HepG2 (cell line): ENCODE results near the gene LENEP. TPM values are rescaled to one million over a fixed set of nuclear protein-coding genes. Genes with fewer than 3 reads are reported as not detected.
A peak's percentile ranks its signal among the peaks of the same experiment; 100 is the strongest.

Experiments used
- ATAC-seq: fragments of 200-7000 bp; cut with Tn5 transposase; 3 replicates; pipeline ENCODE4 v1.9.1; 2020; ENCODE audit warnings: mild to moderate bottlenecking, moderate library complexity
- BruUV-seq: library from RNA; stranded (reverse); fragments of 400-500 nt; replicated peaks from 2 replicates; lab custom pipeline; 2021; lab: Mats Ljungman, UMichigan
- CTCF ChIA-PET: fragments of 300-600 bp; formaldehyde crosslinking; extraction: SDS; loops from one replicate; lab custom pipeline; 2021; ENCODE audit warnings: low total read pairs, inconsistent platforms, low intra/inter-chr PET ratio; lab: Yijun Ruan, JAX
- POLR2A ChIA-PET: fragments of 350-600 bp; sonication (Branson Sonifier 250); formaldehyde crosslinking; loops from one replicate; lab custom pipeline; 2020; ENCODE audit warnings: antibody characterized with exemption, inconsistent platforms; lab: Yijun Ruan, JAX
- DNase-seq: peaks from one replicate; pipeline ENCODE4 v3.0.0-alpha.2; 2015; ENCODE audit warnings: low spot score
- FAIRE-seq: peaks from 3 replicates; lab custom pipeline; 2011; peaks lifted over from hg19 to GRCh38; lab: Jason Lieb, UNC
- H2AFZ ChIP-seq: one replicate; pipeline ENCODE4 v1.6.1; 2011; ENCODE audit warnings: low read length, inconsistent platforms
- H3K27ac ChIP-seq: fragments of 300-600 bp; 3 replicates; pipeline ENCODE4 v1.8.0; 2011; ENCODE audit warnings: mixed run types, mild to moderate bottlenecking, mixed read lengths, low read length, inconsistent platforms; ENCODE audit not compliant: insufficient read depth; ENCODE audit errors: extremely low read length
- H3K27me3 ChIP-seq, 2 experiments: fragments of 200-600 bp in 1 of 2; 2 replicates in 1 of 2; 3 replicates in 1 of 2; pipeline versions ENCODE4 v1.6.0 to v1.8.0; 2011; ENCODE audit warnings: low read length in 2 of 2, mild to moderate bottlenecking in 2 of 2, moderate library complexity in 2 of 2, inconsistent platforms in 1 of 2; ENCODE audit not compliant: insufficient read depth in 2 of 2, control insufficient read depth in 1 of 2
- H3K36me3 ChIP-seq, 2 experiments: fragments of 200-600 bp in 1 of 2; replicated peaks in 1 of 2; 2 replicates in 1 of 2; 3 replicates in 1 of 2; pipeline versions ENCODE4 v1.5.1 to v1.8.0; 2011; ENCODE audit warnings: low read length in 2 of 2, inconsistent platforms in 1 of 2; ENCODE audit not compliant: insufficient read depth in 2 of 2, control insufficient read depth in 1 of 2
- H3K4me1 ChIP-seq: 2 replicates; pipeline ENCODE4 v1.5.1; 2012; ENCODE audit warnings: low read length, inconsistent platforms; ENCODE audit not compliant: insufficient read depth
- H3K4me2 ChIP-seq: 2 replicates; pipeline ENCODE4 v1.6.0; 2011; ENCODE audit warnings: low read depth, low read length, inconsistent platforms
- H3K4me3 ChIP-seq, 3 experiments: fragments of 200-600 bp in 1 of 3; sonication (generic), shearing (Covaris generic) in 1 of 3; replicated peaks in 1 of 3; 2 replicates each; pipeline ENCODE4 v1.5.1; 2011 to 2016; ENCODE audit warnings: low read length in 3 of 3, inconsistent platforms in 2 of 3, low read depth in 2 of 3, mild to moderate bottlenecking in 2 of 3, control low read depth in 1 of 3, mixed read lengths in 1 of 3; ENCODE audit not compliant: insufficient read depth in 1 of 3
- H3K79me2 ChIP-seq: one replicate; pipeline ENCODE4 v1.6.1; 2011; ENCODE audit warnings: low read length, inconsistent platforms; ENCODE audit not compliant: insufficient read depth
- H3K9ac ChIP-seq: 2 replicates; pipeline ENCODE4 v1.6.0; 2011; ENCODE audit warnings: mild to moderate bottlenecking, low read depth, low read length, inconsistent platforms; ENCODE audit not compliant: insufficient read depth
- H3K9me3 ChIP-seq: 2 replicates; pipeline ENCODE4 v1.5.1; 2012; ENCODE audit warnings: mild to moderate bottlenecking, low read length
- H4K20me1 ChIP-seq: 2 replicates; pipeline ENCODE4 v1.6.0; 2011; ENCODE audit warnings: inconsistent platforms, mild to moderate bottlenecking, low read length, moderate library complexity; ENCODE audit not compliant: insufficient read depth
- BHLHE40 ChIP-seq: IDR thresholded peaks from 2 replicates; pipeline ENCODE4 v1.6.1; 2011; ENCODE audit warnings: low read length, improper control_type of control experiment
- HCFC1 ChIP-seq: fragments of 150-350 bp; IDR thresholded peaks from 2 replicates; pipeline ENCODE4 v1.6.1; 2014; ENCODE audit warnings: low read depth, low read length
- PAWR ChIP-seq: sonication (generic); formaldehyde crosslinking; IDR thresholded peaks from 2 replicates; pipeline ENCODE4 v1.4.0; 2020; ENCODE audit warnings: missing genetic modification reagents, mild to moderate bottlenecking, borderline replicate concordance
- PAXIP1 ChIP-seq: sonication (generic); formaldehyde crosslinking; conservative IDR thresholded peaks from 2 replicates; pipeline ENCODE4 v1.4.0; 2020; ENCODE audit warnings: mild to moderate bottlenecking, missing genetic modification reagents, moderate library complexity
- WIZ ChIP-seq: sonication (generic); formaldehyde crosslinking; IDR thresholded peaks from 2 replicates; pipeline ENCODE4 v1.5.1; 2020; ENCODE audit warnings: mild to moderate bottlenecking, missing genetic modification reagents
- ZNF337 ChIP-seq: sonication (generic); formaldehyde crosslinking; IDR thresholded peaks from 2 replicates; pipeline ENCODE4 v1.5.1; 2020; ENCODE audit warnings: missing genetic modification reagents, low read depth, mild to moderate bottlenecking, borderline replicate concordance
- ZNF572 ChIP-seq: sonication (generic); formaldehyde crosslinking; IDR thresholded peaks from 2 replicates; pipeline ENCODE4 v1.5.1; 2020; ENCODE audit warnings: mild to moderate bottlenecking, missing genetic modification reagents
- ZNF577 ChIP-seq: sonication (generic); formaldehyde crosslinking; IDR thresholded peaks from 2 replicates; pipeline ENCODE4 v1.4.0; 2020; ENCODE audit warnings: mild to moderate bottlenecking, low read depth, missing genetic modification reagents, borderline replicate concordance
- ZNF749 ChIP-seq: sonication (generic); formaldehyde crosslinking; IDR thresholded peaks from 2 replicates; pipeline ENCODE4 v1.8.0; 2022; ENCODE audit warnings: mild to moderate bottlenecking, missing genetic modification reagents, moderate library complexity, borderline replicate concordance
- ZNF788 ChIP-seq: sonication (generic); formaldehyde crosslinking; IDR thresholded peaks from 2 replicates; pipeline ENCODE4 v1.5.0; 2020; ENCODE audit warnings: mild to moderate bottlenecking, missing genetic modification reagents, borderline replicate concordance
- WGBS: methylation state at CpG from one replicate; pipeline ENCODE4 v1.1.6; 2017; ENCODE audit warnings: low lambda C conversion rate; 5-methylcytosine and 5-hydroxymethylcytosine counted together
- in situ Hi-C: cut with HindIII; loops from 2 replicates; pipeline ENCODE4 v1.10.0; 2017; ENCODE audit warnings: low pct_unique_long_range_greater_than_20kb; ENCODE audit not compliant: extremely low pct_ligation_motif_present
- intact Hi-C: fragments of 100-400 bp; cut with micrococcal nuclease; formaldehyde crosslinking; loops from one replicate; pipeline ENCODE4 v1.10.0; 2022; ENCODE audit not compliant: unreplicated experiment
- polyA plus RNA-seq, 8 experiments: library from polyadenylated mRNA; depleted of rRNA in 3 of 8; stranded (reverse) in 7 of 8; unstranded in 1 of 8; fragments of >200 nt; fragmentation: Illumina TruSeq in 4 of 8; extraction: Trizol in 4 of 8; gene quantifications; 2 replicates each; pipeline versions ENCODE4 v1.2.1 to v1.2.3, GENCODE V29; 2011 to 2016; ENCODE audit warnings: low read depth in 4 of 8, missing spikeins in 1 of 8, mixed read lengths in 1 of 8; ENCODE audit not compliant: insufficient read depth in 1 of 8
- total RNA-seq, 5 experiments: library from RNA; depleted of rRNA; stranded (reverse); fragments of >200 nt; fragmentation: Illumina TruSeq; extraction: Trizol; gene quantifications; 2 replicates each; pipeline ENCODE4 v1.2.3, GENCODE V29; 2016; ENCODE audit warnings: low read depth in 1 of 5
- TF ChIP-seq, protein P1 (sequence below): sonication (generic); formaldehyde crosslinking; IDR thresholded peaks from 2 replicates; pipeline ENCODE4 v1.4.0; 2020; ENCODE audit warnings: low read depth, missing genetic modification reagents

The LENEP gene
- total and polyA plus RNA-seq, 2 of the 13 experiments (the other 11 are each of a cell fraction or from before 2014, with no cell fraction given) = 0.29 TPM; not detected in 1

DNA sequence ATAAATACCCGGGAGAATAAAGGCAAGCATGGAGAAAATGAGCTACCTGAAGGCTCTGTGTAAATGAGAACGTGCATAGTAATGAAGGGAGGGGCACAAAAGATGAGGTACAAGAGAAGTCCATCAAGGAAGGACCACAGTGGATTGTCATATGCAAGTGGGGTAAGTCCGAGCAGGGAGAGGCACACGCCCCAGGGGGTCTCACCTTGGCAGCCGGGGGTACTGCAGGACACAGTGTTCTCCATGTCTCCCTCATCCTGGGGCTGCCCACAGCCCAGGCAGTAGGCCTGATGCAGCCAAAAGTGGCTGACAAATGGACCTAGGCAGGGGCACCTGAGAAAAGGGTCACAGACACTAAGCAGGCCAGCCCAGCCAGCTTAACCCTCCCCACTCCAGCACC is 30.2 kb downstream of the LENEP start:
- no peaks in the 10 kb centered on the region for H3K79me2 ChIP-seq
- intact Hi-C loops = no loop called here
- in situ Hi-C loops = no loop called here
- H3K27me3 ChIP-seq = no peaks in the 10 kb centered on the region
- H2AFZ ChIP-seq = no peak overlapping the region
- FAIRE-seq (no peak), ATAC-seq (peak; percentile 17; the same call in 2 of the 3 replicates), DNase-seq (no peak)
- no peaks in the 10 kb centered on the region for H3K36me3 ChIP-seq
- no peaks in the 10 kb centered on the region for H4K20me1 ChIP-seq
- no TSS peak for BruUV-seq
- H3K27ac ChIP-seq = no peak overlapping the region
- peaks cover 64% of the 10 kb centered on the region for H3K4me1 ChIP-seq
- no peak for TF ChIP-seq ZNF788
- TF ChIP-seq ZNF577 (CRISPR knock-in tag) = no peak
- no peak for TF ChIP-seq WIZ
- TF ChIP-seq ZNF572 = no peak
- TF ChIP-seq PAXIP1 (CRISPR knock-in tag) = no peak
- TF ChIP-seq HCFC1 = no peak
- TF ChIP-seq BHLHE40 = no peak
- no peak for TF ChIP-seq PAWR (CRISPR knock-in tag)
- TF ChIP-seq, protein P1, sequence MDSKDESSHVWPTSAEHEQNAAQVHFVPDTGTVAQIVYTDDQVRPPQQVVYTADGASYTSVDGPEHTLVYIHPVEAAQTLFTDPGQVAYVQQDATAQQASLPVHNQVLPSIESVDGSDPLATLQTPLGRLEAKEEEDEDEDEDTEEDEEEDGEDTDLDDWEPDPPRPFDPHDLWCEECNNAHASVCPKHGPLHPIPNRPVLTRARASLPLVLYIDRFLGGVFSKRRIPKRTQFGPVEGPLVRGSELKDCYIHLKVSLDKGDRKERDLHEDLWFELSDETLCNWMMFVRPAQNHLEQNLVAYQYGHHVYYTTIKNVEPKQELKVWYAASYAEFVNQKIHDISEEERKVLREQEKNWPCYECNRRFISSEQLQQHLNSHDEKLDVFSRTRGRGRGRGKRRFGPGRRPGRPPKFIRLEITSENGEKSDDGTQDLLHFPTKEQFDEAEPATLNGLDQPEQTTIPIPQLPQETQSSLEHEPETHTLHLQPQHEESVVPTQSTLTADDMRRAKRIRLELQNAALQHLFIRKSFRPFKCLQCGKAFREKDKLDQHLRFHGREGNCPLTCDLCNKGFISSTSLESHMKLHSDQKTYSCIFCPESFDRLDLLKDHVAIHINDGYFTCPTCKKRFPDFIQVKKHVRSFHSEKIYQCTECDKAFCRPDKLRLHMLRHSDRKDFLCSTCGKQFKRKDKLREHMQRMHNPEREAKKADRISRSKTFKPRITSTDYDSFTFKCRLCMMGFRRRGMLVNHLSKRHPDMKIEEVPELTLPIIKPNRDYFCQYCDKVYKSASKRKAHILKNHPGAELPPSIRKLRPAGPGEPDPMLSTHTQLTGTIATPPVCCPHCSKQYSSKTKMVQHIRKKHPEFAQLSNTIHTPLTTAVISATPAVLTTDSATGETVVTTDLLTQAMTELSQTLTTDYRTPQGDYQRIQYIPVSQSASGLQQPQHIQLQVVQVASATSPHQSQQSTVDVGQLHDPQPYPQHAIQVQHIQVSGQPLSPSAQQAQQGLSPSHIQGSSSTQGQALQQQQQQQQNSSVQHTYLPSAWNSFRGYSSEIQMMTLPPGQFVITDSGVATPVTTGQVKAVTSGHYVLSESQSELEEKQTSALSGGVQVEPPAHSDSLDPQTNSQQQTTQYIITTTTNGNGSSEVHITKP (CRISPR knock-in tag) = no peak
- TF ChIP-seq ZNF337 (CRISPR knock-in tag) = no peak
- TF ChIP-seq ZNF749 (CRISPR knock-in tag) = no peak
- no peak overlapping the region for H3K4me3 ChIP-seq
- POLR2A ChIA-PET = interaction anchor here (1.0 to 2.5 kb wide), 4 partner anchors 21 to 53 kb away, joined by 3 to 11 read pairs (median 4); partner anchors contain the start of gene SHC1
- no peaks in the 10 kb centered on the region for H3K9me3 ChIP-seq
- 27% methylated on average over 5 of the region's 5 CpGs for WGBS
- CTCF ChIA-PET = no interaction called here
- H3K4me2 ChIP-seq = no peak overlapping the region
- H3K9ac ChIP-seq = no peak overlapping the region
